Measurements from ENCODE around the gene ZNF471.

DNA sequence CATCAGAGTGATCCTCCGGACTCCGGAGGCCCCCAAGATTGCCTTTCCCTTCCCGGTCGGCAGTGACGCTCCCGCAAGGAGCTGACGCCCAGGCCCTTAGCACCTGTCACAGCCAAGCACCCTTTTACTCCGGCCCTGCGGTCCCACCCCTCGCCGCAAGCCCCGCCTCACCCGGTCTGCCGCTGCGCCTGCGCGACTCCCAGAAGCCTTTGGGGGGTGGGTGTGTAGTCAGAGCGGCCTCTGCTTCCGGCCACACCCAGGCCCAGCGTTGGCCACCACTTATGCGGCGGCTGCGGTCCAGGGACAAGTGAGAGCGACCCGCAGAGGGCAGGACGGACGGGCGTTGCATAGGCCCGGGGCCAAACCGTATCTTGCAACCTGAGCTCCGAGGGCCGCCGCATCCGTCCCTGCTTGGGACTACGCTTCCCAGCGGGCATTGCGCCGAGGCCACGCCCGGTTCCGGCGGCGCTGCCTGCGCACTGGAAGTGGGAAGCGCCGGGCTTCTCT, 30.7 kb downstream of the ZNF471 start:
- TF ChIP-seq, protein P1, sequence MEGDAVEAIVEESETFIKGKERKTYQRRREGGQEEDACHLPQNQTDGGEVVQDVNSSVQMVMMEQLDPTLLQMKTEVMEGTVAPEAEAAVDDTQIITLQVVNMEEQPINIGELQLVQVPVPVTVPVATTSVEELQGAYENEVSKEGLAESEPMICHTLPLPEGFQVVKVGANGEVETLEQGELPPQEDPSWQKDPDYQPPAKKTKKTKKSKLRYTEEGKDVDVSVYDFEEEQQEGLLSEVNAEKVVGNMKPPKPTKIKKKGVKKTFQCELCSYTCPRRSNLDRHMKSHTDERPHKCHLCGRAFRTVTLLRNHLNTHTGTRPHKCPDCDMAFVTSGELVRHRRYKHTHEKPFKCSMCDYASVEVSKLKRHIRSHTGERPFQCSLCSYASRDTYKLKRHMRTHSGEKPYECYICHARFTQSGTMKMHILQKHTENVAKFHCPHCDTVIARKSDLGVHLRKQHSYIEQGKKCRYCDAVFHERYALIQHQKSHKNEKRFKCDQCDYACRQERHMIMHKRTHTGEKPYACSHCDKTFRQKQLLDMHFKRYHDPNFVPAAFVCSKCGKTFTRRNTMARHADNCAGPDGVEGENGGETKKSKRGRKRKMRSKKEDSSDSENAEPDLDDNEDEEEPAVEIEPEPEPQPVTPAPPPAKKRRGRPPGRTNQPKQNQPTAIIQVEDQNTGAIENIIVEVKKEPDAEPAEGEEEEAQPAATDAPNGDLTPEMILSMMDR (conservative IDR thresholded peaks at IDR 0.05; ENCODE audit: low read length) = no peak
- no peak for TF ChIP-seq EZH2phosphoT487 (IDR thresholded peaks at IDR 0.05; ENCODE audit: borderline replicate concordance, low read depth, low read length)

Data from OCI-LY7 (cell line).